ENCODE data around the gene RUNX1. TPM values are rescaled to one million over a fixed set of nuclear protein-coding genes. Genes with fewer than 3 reads are reported as not detected.

Gene RUNX1
- total RNA-seq, 1 donor from 2014 or later, result 2.0 TPM

- DNase-seq, result no peak
Observed at GRCh38 chr21:34803782-34804370, 245.2 kb downstream of the RUNX1 start.

GRCh38 chr21:34802180-34802899 is 246.8 kb downstream of the RUNX1 start:
- DNase-seq, result no peak

DNA sequence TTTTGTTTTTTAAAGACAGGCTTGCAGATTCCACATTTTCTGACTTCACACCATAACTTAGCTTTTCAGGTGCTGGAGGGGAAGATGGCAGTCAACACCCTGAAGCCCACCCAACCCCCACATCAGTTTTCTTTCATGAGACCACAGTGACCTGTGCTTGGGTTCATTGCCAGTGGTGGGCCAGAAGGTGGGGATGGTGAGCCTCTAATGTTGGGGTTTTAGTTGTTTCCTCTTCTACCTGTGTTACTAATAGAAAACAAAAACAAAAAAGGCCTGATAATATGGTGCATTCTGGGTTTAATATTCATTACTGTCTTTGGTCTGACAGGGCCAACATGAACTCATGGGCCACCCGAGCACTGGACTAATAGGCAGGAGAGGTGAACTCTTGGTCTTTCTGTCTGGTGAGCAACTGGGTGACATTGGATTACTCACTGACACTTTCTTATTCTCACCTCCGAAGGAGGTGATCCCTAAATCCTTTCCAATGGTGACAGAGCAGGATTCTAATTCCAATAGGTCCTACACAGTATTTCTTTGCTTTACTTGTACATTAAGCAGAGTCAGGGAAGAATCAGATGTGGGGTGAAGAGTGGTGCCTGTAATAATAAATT is 247.5 kb downstream of the RUNX1 start:
- DNase-seq, result no peak

- no peak for DNase-seq
Observed at GRCh38 chr21:34800797-34801518, 248.1 kb downstream of the RUNX1 start.

DNA sequence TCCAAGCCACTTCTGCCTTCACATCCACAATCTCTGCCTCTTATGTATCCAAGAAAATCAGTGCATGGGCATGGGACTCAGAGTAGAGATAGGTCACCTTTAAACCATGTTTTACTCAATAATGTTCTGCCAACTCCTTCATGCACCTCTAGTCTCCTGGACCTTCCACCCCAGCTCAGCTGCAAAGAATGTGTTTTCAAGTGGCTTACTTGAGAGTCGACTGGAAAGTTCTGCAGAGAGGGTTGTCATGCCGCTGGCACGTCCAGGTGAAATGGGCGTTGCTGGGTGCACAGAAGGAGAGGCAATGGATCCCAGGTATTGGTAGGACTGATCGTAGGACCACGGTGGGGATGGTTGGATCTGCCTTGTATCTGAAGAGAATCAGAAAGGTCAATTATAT is 250.0 kb downstream of the RUNX1 start:
- DNase-seq, result no peak

DNA sequence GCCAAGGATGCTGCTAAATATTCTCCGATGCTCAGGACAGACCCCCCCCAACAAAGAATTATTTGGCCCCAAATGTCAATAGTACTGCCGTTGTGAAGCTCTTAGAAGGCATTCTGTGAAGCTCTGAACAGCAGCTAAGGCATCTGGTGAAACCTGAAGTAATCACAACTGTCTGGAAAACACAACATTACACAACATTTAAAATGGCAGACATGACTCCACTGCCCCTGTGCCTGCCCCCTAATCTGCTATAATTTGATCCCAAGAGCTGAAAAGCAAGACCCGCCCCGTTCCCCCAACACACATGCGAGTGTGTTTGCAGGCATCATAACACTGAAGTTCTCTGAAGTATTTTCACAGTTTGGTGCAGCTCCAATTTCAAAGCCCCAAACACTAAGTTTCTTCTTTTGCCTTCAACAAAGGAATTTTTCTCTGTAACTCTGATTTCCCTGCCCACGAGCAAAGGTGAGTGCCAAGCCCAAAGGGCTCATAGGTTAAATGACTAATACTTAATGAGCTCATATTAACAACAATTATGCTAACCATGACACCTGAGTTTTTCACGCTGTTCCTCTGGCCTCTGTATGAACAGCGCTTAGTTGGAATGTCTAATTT is 251.1 kb downstream of the RUNX1 start:
- DNase-seq, result no peak

DNA sequence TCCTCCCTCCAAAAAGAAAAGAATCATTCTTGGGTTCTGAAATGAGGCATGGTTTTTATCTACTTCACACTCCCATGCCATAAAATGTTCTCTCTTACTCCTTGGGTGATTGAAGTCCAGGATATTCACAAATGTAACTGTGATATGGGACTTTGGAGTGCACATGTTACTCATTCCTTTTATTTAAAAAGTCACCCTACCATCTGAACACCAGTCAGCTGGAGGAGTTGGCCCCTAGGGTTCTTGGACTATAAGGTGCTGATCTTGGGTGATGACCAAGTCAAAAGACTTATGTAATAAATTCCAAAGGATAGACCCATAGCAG is 251.9 kb downstream of the RUNX1 start:
- DNase-seq, result no peak

GRCh38 chr21:34796518-34797200 is 252.4 kb downstream of the RUNX1 start:
- peak; percentile 20 for DNase-seq

DNA sequence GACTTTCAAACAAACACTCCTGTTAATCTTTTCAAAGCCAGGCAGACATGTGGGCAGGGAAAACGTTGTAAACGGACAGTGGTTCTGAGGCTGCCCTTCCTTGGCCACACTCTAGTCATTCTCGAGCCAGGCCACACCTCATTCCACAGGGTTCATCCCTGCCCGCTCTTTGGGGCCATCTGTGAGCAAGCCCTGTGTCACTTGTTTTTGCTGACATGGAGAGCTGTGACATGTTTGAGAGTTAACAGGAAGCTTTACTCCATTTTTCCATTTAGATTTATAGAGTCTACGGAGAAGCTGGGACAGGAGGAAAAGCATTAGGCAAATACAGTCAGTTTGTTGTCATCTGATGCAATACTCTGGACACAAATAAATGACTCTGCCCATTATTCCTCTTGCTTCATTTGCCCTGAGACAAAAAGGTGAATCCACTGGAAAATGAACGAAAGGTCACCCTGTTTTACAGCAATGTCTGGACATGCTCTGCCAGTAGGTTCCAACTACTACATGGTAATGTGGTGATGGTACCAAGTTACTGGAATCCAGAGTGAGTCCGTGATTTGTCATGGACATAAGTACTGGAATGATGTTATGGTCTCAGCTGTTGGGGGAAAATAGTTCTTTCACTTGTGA is 253.4 kb downstream of the RUNX1 start:
- no peak for DNase-seq

DNA sequence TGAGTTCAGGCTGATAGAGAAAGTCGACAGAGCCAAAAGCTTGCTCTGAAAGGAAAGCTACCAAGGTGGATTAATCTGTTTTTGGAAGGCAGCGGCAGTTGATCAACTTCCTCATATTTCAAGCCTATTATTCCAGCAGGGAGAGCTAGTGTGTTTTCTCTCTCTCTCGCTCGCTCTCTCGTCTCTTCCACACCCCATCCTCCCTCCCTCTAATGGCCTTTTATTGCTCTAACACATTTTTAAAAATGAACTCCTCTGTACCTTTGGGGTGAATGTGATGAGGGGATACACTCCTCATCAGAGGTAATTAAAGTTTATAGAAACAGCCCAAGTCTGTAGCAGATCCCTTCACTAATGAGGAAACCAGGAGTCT is 253.9 kb downstream of the RUNX1 start:
- no peak for DNase-seq

DNA sequence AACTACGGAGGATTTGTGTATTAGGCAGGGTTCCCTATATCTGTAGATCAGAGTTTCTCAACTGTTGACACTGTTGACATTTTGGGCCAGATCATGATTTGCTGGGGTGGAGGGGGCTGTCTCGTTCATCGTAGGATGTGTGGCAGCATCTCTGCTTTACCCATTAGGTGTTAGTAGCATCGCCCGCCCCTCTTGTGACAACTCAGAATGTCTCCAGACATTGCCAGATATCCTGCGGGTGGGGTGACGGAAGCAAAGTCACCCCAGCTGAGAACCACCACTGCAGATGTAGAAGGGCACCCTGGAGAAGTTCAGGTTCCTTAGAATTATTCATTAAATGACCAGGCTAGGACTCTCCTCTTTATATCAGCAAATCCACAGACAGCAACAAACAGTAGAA is 254.4 kb downstream of the RUNX1 start:
- DNase-seq, result no peak

DNA sequence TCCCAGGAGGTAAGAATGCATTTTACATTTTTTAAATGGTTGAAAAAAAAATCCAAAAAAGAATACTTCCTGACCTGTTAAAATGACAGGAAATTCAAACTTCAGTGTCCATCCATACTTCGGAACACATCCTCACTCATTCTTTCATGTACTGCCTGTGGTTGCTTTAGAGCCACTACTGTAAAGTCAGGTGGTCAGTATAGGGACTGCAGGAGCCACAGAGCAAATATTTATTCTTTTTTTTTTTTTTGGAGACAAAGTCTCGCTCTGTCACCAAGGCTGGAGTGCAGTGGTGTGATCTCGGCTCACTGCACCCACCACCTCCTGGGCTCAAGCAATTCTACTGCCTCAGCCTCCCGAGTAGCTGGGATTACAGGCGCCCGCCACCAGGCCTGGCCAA is 255.6 kb downstream of the RUNX1 start:
- DNase-seq, result no peak

DNA sequence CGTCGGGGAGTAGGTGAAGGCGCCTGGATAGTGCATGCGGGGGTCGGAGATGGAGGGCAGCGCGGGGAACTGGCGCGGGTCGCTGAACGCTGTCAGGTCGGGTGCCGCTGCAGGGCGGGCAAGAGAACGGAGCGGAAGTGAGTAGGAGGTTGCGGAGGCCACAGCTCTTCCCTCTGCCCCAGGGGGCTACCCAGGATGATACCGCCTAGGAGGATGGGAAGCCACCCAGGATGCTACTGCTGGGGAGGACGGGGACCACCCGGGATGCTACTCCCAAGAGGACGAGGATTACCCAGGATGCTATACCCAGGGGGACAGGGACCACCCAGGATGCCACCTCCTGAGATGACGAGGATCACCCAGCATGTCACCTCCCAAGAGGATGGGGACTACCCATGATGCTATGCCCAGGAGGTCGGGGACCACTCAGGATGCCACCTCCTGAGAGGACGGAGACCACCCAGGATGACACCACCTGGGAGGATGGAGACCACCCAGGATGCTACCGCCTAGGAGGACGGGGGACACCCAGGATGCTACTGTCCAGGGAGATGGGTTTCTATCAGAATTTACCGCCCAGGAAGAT is 256.5 kb downstream of the RUNX1 start:
- DNase-seq, result no peak

GRCh38 chr21:34791776-34792503 is 257.2 kb downstream of the RUNX1 start:
- no peak for DNase-seq

- DNase-seq, result no peak
Observed at GRCh38 chr21:34790834-34791233, 258.3 kb downstream of the RUNX1 start.

DNA sequence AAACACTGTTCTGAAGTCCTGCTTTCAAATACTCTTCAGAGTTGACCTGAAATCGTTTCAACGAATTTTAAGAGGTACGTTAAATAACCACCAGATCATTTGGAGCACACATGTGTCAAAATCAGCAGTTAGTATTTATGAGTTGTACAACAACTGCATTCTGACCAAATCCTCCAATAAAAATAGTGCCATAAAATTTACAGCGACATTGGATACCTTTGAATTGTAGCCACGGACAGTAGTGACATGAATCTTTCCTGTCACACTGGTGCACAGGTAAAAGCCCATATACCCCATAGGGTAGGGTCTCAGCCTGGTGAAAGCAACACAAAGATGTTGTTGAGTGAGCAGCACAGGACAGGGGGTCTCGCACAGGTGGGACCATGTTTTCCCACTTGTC is 258.8 kb downstream of the RUNX1 start:
- no peak for DNase-seq

- DNase-seq, result no peak
Observed at GRCh38 chr21:34788879-34789278, 260.2 kb downstream of the RUNX1 start.

DNA sequence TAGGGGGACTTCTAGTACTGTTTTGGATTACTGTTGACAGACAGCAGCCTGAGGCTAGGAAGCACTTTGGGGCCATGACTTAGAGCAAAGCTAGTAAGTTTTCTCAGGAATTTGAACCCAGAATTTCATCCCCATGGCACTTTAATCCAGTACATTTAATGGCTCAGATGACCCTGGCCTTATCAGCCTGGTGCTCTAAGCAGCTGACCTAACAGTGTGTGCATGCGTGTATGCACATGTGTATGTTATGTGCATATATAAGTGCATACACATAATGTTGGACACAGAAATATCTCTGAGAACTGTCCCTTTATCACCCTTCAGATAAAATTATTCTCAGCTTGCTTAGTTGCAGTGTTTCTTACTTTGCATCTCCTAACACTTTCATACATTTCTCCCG is 265.3 kb downstream of the RUNX1 start:
- no peak for DNase-seq

- DNase-seq, result peak; percentile 10
Observed at GRCh38 chr21:34782506-34783360, 266.4 kb downstream of the RUNX1 start.

- no peak for DNase-seq
Observed at GRCh38 chr21:34781526-34781925, 267.6 kb downstream of the RUNX1 start.
